HG03025 (cell line): Measurements from ENCODE around the gene NSD2.
"Not testable (repeated sequence)": the region's sequence is repeated elsewhere in the genome, so short reads cannot be mapped to it uniquely, and the experiment has no call there.

ENCODE experiments used
- ATAC-seq: cut with Tn5 transposase; IDR thresholded peaks from one replicate; pipeline ENCODE4 v1.9.1; 2021; ENCODE audit warnings: mild to moderate bottlenecking, moderate library complexity; ENCODE audit not compliant: unreplicated experiment, low FRiP score

The NSD2 gene

GRCh38 chr4:1992468-1993168 lies 121.4 kb downstream of the NSD2 start:
- ATAC-seq, result no peak

GRCh38 chr4:1993169-1993516 lies 122.0 kb downstream of the NSD2 start:
- no peak for ATAC-seq

GRCh38 chr4:1993718-1994516 lies 122.7 kb downstream of the NSD2 start:
- ATAC-seq, result not testable (repeated sequence)

GRCh38 chr4:1994938-1995337 lies 123.7 kb downstream of the NSD2 start:
- ATAC-seq, result no peak

GRCh38 chr4:1996866-1997611 lies 125.8 kb downstream of the NSD2 start:
- no peak for ATAC-seq

- ATAC-seq, result no peak
Measured at GRCh38 chr4:1997712-1998111, 126.5 kb downstream of the NSD2 start.

- ATAC-seq, result no peak
Measured at GRCh38 chr4:1998296-1998695, 127.1 kb downstream of the NSD2 start.

GRCh38 chr4:1999308-1999707 lies 128.1 kb downstream of the NSD2 start:
- ATAC-seq, result not testable (repeated sequence)

- not testable (repeated sequence) for ATAC-seq
Measured at GRCh38 chr4:2003361-2003760, 132.2 kb downstream of the NSD2 start.

- no peak for ATAC-seq
Measured at GRCh38 chr4:2006367-2006766, 135.2 kb downstream of the NSD2 start.

GRCh38 chr4:2006956-2007653 lies 135.9 kb downstream of the NSD2 start:
- no peak for ATAC-seq

GRCh38 chr4:2007804-2008670 lies 136.8 kb downstream of the NSD2 start:
- no peak for ATAC-seq

- no peak for ATAC-seq
Measured at GRCh38 chr4:2008671-2008920, 137.4 kb downstream of the NSD2 start.

- peak; percentile 84 for ATAC-seq
Measured at GRCh38 chr4:2008921-2009650, 137.9 kb downstream of the NSD2 start, which contains the start of gene NELFA. Gene NELFA (minus strand): TSS chr4:2008974. CDS start chr4:2008959, 15 bp downstream.

- ATAC-seq, result no peak
Measured at GRCh38 chr4:2009651-2010233, 138.5 kb downstream of the NSD2 start.

- ATAC-seq, result no peak
Measured at GRCh38 chr4:2011583-2011982, 140.4 kb downstream of the NSD2 start.

- no peak for ATAC-seq
Measured at GRCh38 chr4:2015008-2015407, 143.8 kb downstream of the NSD2 start.

GRCh38 chr4:2021358-2022018 lies 150.3 kb downstream of the NSD2 start:
- ATAC-seq, result not testable (repeated sequence)
